ENCODE results near the gene CIART.

DNA sequence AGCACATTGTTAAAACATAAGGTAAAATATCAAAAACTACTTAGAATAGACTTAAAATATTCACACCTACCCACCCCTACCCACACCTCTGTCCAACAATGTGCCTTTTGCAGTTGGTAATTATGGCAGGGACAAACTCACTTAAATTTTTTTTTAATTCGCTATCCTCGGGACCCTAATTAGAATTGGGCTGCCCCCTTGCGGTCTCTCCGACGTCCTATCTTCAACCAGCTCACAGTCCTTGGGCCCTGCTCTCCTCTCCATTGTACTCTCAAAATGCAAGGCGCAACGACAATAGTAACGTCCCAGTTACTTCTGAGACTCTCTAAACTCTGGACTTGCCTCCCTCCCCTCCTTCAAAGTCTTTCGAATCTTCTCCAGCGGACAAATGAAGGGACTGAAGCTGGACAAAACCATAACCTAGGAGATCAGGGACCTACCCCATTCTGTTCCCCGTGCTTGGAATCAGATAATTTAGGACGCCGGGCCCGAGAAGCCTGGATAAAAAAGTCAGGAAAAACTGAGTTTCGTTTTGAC, 1.1 kb upstream of the CIART start:
- TF ChIP-seq, protein P1, sequence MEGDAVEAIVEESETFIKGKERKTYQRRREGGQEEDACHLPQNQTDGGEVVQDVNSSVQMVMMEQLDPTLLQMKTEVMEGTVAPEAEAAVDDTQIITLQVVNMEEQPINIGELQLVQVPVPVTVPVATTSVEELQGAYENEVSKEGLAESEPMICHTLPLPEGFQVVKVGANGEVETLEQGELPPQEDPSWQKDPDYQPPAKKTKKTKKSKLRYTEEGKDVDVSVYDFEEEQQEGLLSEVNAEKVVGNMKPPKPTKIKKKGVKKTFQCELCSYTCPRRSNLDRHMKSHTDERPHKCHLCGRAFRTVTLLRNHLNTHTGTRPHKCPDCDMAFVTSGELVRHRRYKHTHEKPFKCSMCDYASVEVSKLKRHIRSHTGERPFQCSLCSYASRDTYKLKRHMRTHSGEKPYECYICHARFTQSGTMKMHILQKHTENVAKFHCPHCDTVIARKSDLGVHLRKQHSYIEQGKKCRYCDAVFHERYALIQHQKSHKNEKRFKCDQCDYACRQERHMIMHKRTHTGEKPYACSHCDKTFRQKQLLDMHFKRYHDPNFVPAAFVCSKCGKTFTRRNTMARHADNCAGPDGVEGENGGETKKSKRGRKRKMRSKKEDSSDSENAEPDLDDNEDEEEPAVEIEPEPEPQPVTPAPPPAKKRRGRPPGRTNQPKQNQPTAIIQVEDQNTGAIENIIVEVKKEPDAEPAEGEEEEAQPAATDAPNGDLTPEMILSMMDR (IDR thresholded peaks at IDR 0.05) = peak; percentile 55 to 86 (median 70)
- TF ChIP-seq POLR2A (IDR thresholded peaks at IDR 0.05) = no peak
